ENCODE data around the gene CBR3.
"Not testable (repeated sequence)": the region's sequence is repeated elsewhere in the genome, so short reads cannot be mapped to it uniquely, and the experiment has no call there.

The CBR3 gene

GRCh38 chr21:36134803-36135390 lies at the start of gene CBR3:
CBR3 (plus strand) TSS chr21:36135079; CDS start chr21:36135193, 114 bp downstream.
- DNase-seq: peak; percentile 52

GRCh38 chr21:36087362-36088138 lies 47.3 kb upstream of the CBR3 start:
- DNase-seq: peak; percentile 36

- DNase-seq: no peak
These were observed 44.9 kb upstream of the CBR3 start for GRCh38 chr21:36089946-36090345.

GRCh38 chr21:36092681-36093080 lies 42.2 kb upstream of the CBR3 start:
- no peak for DNase-seq

GRCh38 chr21:36093512-36093911 lies 41.4 kb upstream of the CBR3 start:
- no peak for DNase-seq

- DNase-seq: no peak
These were observed 38.2 kb upstream of the CBR3 start for GRCh38 chr21:36096398-36097290.

GRCh38 chr21:36097427-36098181 lies 37.3 kb upstream of the CBR3 start:
- DNase-seq: no peak

GRCh38 chr21:36098182-36098532 lies 36.7 kb upstream of the CBR3 start:
- no peak for DNase-seq

- DNase-seq: no peak
These were observed 35.9 kb upstream of the CBR3 start for GRCh38 chr21:36099000-36099399.

- DNase-seq: not testable (repeated sequence)
These were observed 35.1 kb upstream of the CBR3 start for GRCh38 chr21:36099695-36100211.

- DNase-seq: no peak
These were observed 33.8 kb upstream of the CBR3 start for GRCh38 chr21:36100971-36101641.

- no peak for DNase-seq
These were observed 31.4 kb upstream of the CBR3 start for GRCh38 chr21:36103434-36103833.

GRCh38 chr21:36104317-36105300 lies 30.3 kb upstream of the CBR3 start:
- peak; percentile 48 for DNase-seq

- DNase-seq: no peak
These were observed 29.5 kb upstream of the CBR3 start for GRCh38 chr21:36105327-36105842.

GRCh38 chr21:36109868-36110267 lies 25.0 kb upstream of the CBR3 start:
- no peak for DNase-seq

GRCh38 chr21:36111238-36111637 lies 23.6 kb upstream of the CBR3 start:
- no peak for DNase-seq

- no peak for DNase-seq
These were observed 21.0 kb upstream of the CBR3 start for GRCh38 chr21:36113647-36114428.

- no peak for DNase-seq
These were observed 19.6 kb upstream of the CBR3 start for GRCh38 chr21:36115138-36115730.

GRCh38 chr21:36117286-36117741 lies 17.6 kb upstream of the CBR3 start:
- DNase-seq: no peak
